ENCODE data around the gene LCN10. TPM values are rescaled to one million over a fixed set of nuclear protein-coding genes. Genes with fewer than 3 reads are reported as not detected.
A peak's percentile ranks its signal among the peaks of the same experiment; 100 is the strongest.

The LCN10 gene
- total RNA-seq, 2 donors from 2014 or later, result 0.11 to 3.3 TPM

- Histone ChIP-seq H3K4me3 (no peak overlapping the region), H3K36me3 (no peaks in the 10 kb centered on the region), H3K9me3 (no peaks in the 10 kb centered on the region), H3K27me3 (no peaks in the 10 kb centered on the region), H3K27ac (no peak overlapping the region), H3K9ac (ENCODE audit: low read depth in 2 of 2, low read length in 2 of 2) (no peak overlapping the region), H3K4me1 (no peaks in the 10 kb centered on the region)
- intact Hi-C loops (cut with DNase I), result no loop called here
- no peak for DNase-seq
- TF ChIP-seq CTCF (IDR thresholded peaks at IDR 0.05), result no peak
Measured at GRCh38 chr9:136782452-136782851, 39.7 kb upstream of the LCN10 start.

GRCh38 chr9:136779808-136780207 is 37.1 kb upstream of the LCN10 start:
- H3K4me1 ChIP-seq, result peaks cover 3% of the 10 kb centered on the region
- no peaks in the 10 kb centered on the region for H3K36me3 ChIP-seq
- intact Hi-C loops (cut with DNase I), result no loop called here
- no peak overlapping the region for H3K27ac ChIP-seq
- H3K9me3 ChIP-seq, result no peaks in the 10 kb centered on the region
- DNase-seq, result no peak
- no peak overlapping the region for H3K9ac ChIP-seq (ENCODE audit: low read depth in 2 of 2, low read length in 2 of 2)
- TF ChIP-seq CTCF (IDR thresholded peaks at IDR 0.05), result no peak
- no peak overlapping the region for H3K4me3 ChIP-seq
- H3K27me3 ChIP-seq, result no peaks in the 10 kb centered on the region

- Histone ChIP-seq H3K9me3 (no peaks in the 10 kb centered on the region), H3K36me3 (no peaks in the 10 kb centered on the region), H3K27ac (peak overlapping the region; percentile 40), H3K4me1 (peaks cover 3% of the 10 kb centered on the region), H3K9ac (ENCODE audit: low read depth in 2 of 2, low read length in 2 of 2) (no peak overlapping the region), H3K4me3 (no peak overlapping the region), H3K27me3 (no peaks in the 10 kb centered on the region)
- peak; percentile 73 for DNase-seq
- intact Hi-C loops (cut with DNase I), result no loop called here
- no peak for TF ChIP-seq CTCF (IDR thresholded peaks at IDR 0.05)
Measured at GRCh38 chr9:136777359-136777758, 34.6 kb upstream of the LCN10 start.

GRCh38 chr9:136776947-136777346 is 34.2 kb upstream of the LCN10 start:
- no peak overlapping the region for H3K9ac ChIP-seq (ENCODE audit: low read depth in 2 of 2, low read length in 2 of 2)

GRCh38 chr9:136775191-136775590 is 32.5 kb upstream of the LCN10 start:
- no peak overlapping the region for H3K4me3 ChIP-seq
- no peaks in the 10 kb centered on the region for H3K36me3 ChIP-seq
- DNase-seq, result no peak
- intact Hi-C loops (cut with DNase I), result no loop called here
- no peak for TF ChIP-seq CTCF (IDR thresholded peaks at IDR 0.05)
- no peaks in the 10 kb centered on the region for H3K27me3 ChIP-seq
- H3K9me3 ChIP-seq, result no peaks in the 10 kb centered on the region
- no peak overlapping the region for H3K9ac ChIP-seq (ENCODE audit: low read depth in 2 of 2, low read length in 2 of 2)
- no peak overlapping the region for H3K27ac ChIP-seq
- peaks cover 3% of the 10 kb centered on the region for H3K4me1 ChIP-seq

More at GRCh38 chr9:136776947-136777346, 34.2 kb upstream of the LCN10 start:
- Histone ChIP-seq H3K27me3 (no peaks in the 10 kb centered on the region), H3K4me1 (peaks cover 3% of the 10 kb centered on the region), H3K36me3 (no peaks in the 10 kb centered on the region), H3K27ac (peak overlapping the region; percentile 40), H3K4me3 (no peak overlapping the region), H3K9me3 (no peaks in the 10 kb centered on the region)
- TF ChIP-seq CTCF (IDR thresholded peaks at IDR 0.05), result no peak
- DNase-seq, result no peak
- intact Hi-C loops (cut with DNase I), result no loop called here

Measured in colonic mucosa (tissue), 4 donors.